ENCODE data around the gene INF2.

INF2 gene

GRCh38 chr14:104687601-104688504 lies 1.6 kb upstream of the INF2 start:
- no peak for DNase-seq (ENCODE audit: low read depth)
- no peak overlapping the region for H3K4me3 ChIP-seq (ENCODE audit: control insufficient read depth, low read depth, low read length)
- no peak for TF ChIP-seq CTCF (IDR thresholded peaks at IDR 0.05; ENCODE audit: control insufficient read depth, insufficient read depth, low read depth, low read length, missing control alignments)

- peak overlapping the region; percentile 57 for H3K4me3 ChIP-seq (ENCODE audit: control insufficient read depth, low read depth, low read length)
- TF ChIP-seq CTCF (IDR thresholded peaks at IDR 0.05; ENCODE audit: control insufficient read depth, insufficient read depth, low read depth, low read length, missing control alignments): no peak
- no peak for DNase-seq (ENCODE audit: low read depth)
These were observed 811 bp upstream of the INF2 start for GRCh38 chr14:104688505-104689108.

GRCh38 chr14:104689881-104690711 lies 678 bp downstream of the INF2 start:
- peak overlapping the region; percentile 68 for H3K4me3 ChIP-seq (ENCODE audit: control insufficient read depth, low read depth, low read length)
- TF ChIP-seq CTCF (IDR thresholded peaks at IDR 0.05; ENCODE audit: control insufficient read depth, insufficient read depth, low read depth, low read length, missing control alignments): no peak
- no peak for DNase-seq (ENCODE audit: low read depth)

- H3K4me3 ChIP-seq (ENCODE audit: control insufficient read depth, low read depth, low read length): peak overlapping the region; percentile 68
- no peak for DNase-seq (ENCODE audit: low read depth)
- no peak for TF ChIP-seq CTCF (IDR thresholded peaks at IDR 0.05; ENCODE audit: control insufficient read depth, insufficient read depth, low read depth, low read length, missing control alignments)
These were observed 1.5 kb downstream of the INF2 start for GRCh38 chr14:104690861-104691455.

- DNase-seq (ENCODE audit: low read depth): no peak
- no peak for TF ChIP-seq CTCF (IDR thresholded peaks at IDR 0.05; ENCODE audit: control insufficient read depth, insufficient read depth, low read depth, low read length, missing control alignments)
- H3K4me3 ChIP-seq (ENCODE audit: control insufficient read depth, low read depth, low read length): peak overlapping the region; percentile 68
These were observed 2.3 kb downstream of the INF2 start for GRCh38 chr14:104691546-104692260.

Data from AG09309 (cell line).